GM18868 (cell line): ENCODE measurements around the gene AMZ1.
A peak's percentile ranks its signal among the peaks of the same experiment; 100 is the strongest.
"Not testable (repeated sequence)": the region's sequence is repeated elsewhere in the genome, so short reads cannot be mapped to it uniquely, and the experiment has no call there.

ENCODE experiments used
- ATAC-seq: cut with Tn5 transposase; IDR thresholded peaks from one replicate; pipeline ENCODE4 v1.9.1; 2021; ENCODE audit warnings: mild to moderate bottlenecking, moderate library complexity; ENCODE audit not compliant: unreplicated experiment

The AMZ1 gene

DNA sequence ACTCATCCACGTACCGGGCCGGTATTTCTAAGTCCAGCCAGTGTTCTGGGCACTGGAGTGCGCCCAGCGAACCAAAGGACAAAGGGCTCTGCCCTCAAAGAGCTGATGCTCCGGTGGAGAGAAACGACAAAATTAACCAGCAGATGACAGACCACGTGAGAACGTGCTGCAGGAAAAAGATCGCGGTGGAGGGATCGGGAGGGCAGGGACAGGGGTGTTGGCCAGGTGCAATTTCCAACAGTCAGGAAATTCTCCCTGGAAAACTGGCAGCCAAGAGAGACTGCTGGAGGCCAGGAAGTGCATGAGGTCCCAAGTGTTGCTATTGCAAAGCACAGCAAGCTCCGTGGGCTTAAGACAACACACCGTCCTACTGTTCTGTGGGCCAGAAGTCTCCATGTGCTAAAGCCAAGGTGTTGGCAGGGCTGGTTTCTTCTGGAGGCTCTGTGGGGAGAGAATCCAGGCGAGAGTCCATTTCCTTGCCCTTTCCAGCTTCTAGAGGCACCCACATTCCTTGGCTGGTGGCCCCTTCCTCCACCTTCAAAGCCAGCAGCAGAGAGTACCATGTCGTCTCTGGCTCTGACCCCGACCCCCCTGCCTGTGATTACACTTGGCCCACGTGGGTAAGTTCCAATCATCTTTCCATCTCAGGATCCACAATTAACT lies 21.3 kb upstream of the AMZ1 start:
- no peak for ATAC-seq

DNA sequence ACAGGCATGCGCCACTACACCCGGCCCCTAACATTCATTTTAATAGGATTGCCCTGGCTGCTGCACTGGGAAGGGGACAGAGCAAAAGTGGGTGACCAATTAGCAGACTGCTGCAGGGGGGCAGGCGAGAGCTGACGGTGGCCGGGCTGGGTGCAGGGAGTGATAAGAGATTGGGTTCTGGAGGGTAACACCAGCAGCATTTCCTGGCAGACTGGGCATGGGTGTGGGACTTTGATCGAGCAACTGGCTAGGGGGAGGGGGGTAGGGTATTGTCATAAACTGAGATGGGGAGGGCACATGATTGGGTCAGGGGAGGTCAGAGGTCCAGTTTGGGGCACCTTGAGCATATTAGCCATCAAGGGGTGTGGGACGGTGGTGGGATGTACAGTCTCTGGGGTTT lies 20.2 kb upstream of the AMZ1 start:
- ATAC-seq = no peak

DNA sequence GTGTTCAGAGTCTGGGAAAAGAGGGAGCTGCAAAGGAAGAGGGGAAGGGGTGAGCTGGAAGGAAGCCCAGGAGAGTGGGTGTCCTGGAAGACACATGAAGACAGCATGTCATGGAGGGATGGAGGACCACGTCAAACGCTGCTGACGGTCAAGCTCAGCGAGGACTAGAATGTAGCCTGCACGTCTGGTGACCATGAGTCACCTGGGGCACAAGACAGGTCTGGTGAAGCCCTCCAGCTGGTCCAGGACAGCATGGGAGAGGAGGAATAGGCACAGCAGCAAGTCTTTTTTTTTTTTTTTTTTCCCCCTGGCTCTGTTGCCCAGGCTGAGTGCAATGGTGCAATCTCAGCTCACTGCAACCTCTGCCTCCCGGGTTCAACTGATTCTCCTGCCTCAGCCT lies 19.6 kb upstream of the AMZ1 start:
- no peak for ATAC-seq

DNA sequence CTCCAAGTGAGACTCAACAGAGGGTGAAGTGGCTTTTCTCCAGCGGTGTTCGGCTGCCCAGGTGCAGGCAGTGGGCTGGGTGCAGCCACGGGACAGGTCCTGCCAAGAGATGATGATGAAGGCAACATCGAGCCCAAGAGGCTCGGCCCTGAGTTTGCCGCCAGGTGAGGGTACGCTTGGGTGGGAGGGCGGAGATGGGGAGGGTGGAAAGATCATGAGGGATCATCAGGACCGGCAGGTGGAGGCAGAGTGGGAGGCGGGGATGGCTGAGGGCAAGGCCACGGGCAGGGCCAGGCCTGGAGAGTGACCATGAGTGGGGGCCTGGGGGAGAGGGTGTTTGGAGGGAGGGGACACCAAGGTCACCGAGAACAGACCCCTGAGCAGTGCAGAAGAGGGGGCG lies 17.8 kb upstream of the AMZ1 start:
- ATAC-seq = no peak

DNA sequence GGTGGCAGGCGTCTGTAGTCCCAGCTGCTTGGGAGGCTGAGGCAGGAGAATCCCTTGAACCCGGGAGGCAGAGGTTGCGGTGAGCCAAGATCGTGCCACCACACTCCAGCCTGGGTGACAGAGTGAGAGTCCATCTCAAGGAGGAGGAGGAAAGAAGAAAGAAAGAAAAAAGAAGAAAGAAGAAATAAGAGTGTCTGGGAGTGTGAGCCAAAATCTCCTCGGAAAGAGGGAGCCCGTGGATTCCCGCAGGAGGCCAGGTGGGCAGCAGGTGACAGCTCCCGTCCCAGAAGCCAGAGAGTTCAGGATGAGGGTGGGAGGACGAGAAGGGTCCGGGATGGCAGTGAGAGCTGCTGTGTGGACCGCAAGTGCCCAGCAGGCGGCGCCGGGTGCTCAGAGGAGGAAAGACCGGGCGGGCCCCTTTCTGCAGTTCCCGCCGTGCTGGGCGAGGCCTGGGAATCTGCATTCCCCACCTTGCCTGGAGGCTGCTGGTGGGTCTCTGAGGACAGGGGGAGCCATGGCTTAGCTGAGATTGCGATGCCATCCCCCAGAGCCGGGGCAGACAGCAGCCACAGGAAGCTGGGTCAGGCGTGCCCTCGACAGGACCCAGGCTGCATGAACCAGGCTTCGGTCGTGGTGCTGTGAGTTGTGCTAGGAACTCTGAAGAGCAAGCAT lies 17.1 kb upstream of the AMZ1 start:
- peak; percentile 72 for ATAC-seq

DNA sequence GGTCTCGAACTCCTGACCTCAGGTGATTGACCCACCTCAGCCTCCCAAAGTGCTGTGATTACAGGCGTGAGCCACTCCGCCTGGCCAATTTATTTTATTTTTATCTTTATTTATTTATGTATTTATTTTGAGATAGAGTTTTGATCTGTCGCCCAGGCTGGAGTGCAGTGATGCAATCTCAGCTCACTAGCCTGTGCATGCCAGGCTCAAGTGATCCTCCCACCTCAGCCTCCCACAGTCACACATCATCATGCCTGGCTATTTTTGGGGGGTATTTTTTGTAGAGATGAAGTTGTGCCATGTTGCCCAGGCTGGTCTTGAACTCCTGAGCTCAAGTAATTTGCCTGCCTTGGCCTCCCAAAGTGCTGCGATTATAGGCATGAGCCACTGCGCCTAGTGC lies 14.8 kb upstream of the AMZ1 start:
- ATAC-seq = not testable (repeated sequence)

DNA sequence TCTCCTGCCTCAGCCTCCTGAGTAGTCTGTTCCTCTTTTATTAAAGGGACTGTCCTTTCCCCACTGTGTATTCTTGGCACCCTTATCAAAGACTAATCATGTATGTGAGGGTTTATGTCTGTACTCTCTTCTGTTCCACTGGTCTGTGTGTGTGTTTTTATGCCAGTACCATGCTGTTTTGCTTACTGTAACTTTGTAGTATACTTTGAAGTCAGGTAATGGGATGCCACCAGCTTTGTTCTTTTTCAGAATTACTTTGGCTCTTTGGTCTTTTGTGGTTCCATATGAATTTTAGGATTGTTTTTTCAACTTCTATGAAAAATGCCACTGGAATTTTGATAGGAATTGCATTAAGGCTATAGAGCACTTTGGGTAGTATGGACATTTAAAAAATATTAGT lies 14.1 kb upstream of the AMZ1 start:
- ATAC-seq = no peak

DNA sequence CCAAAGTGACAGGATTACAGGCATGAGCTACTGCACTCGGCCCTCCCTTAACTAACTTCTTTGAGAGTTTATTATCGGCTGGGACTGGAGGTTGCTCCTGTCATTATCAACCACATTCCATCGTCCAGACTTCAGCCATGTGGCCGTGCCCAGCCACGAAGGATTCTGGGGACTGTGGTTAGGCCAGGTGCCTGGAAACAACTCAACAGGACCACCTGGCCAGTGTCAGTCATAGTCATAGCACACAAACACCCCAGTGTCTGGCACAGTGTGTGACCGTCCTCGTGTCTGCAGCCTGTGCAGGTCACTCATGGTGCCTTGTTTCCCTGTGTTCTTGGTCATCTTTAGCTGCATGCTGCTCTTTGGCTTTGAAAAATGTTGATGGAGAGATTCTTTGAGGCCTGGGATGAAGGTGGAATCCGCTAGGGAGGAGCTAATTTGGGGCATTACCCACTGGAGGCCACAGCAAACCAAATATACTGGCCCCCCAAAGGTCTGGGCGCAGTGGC lies 12.7 kb upstream of the AMZ1 start:
- no peak for ATAC-seq

DNA sequence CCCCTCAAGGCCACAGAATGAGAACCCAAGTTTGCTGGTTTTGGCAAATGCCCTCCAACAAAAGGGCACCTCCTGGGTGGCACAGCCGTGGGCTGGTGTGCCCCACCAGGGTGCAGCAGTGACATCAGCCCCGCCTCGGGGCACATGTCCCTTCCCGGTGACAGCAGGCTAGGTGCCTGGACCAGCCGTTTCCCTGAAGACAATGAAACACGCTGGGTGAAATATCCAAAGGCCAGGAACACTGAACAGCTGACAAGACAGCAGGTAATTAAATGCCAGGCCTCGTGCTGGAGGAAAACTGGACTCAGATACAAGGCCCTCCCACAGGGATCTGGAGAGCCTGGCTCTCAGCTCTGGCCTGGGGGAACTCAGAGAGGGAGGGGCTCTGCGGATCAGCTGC lies 11.4 kb upstream of the AMZ1 start:
- not testable (repeated sequence) for ATAC-seq

DNA sequence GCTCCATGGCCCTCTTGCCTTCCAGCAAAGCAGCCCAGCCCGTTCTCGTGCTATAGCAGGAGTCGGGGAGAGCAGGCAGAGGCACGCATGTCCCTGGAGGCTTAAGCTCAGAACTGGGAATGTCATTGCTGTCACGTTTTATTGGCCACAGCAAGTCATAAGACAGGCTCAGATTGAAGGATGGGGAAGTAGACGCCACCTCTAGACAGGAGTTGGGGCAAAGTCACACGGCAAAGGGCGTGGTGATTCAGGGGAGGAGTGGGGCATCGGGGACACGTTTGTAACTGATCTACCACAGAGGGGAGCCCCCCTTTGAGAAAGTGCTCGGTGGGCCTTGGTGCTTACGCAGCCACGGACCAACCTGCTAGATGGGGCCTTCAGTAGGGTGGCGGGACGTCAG lies 9.5 kb upstream of the AMZ1 start:
- ATAC-seq = not testable (repeated sequence)

DNA sequence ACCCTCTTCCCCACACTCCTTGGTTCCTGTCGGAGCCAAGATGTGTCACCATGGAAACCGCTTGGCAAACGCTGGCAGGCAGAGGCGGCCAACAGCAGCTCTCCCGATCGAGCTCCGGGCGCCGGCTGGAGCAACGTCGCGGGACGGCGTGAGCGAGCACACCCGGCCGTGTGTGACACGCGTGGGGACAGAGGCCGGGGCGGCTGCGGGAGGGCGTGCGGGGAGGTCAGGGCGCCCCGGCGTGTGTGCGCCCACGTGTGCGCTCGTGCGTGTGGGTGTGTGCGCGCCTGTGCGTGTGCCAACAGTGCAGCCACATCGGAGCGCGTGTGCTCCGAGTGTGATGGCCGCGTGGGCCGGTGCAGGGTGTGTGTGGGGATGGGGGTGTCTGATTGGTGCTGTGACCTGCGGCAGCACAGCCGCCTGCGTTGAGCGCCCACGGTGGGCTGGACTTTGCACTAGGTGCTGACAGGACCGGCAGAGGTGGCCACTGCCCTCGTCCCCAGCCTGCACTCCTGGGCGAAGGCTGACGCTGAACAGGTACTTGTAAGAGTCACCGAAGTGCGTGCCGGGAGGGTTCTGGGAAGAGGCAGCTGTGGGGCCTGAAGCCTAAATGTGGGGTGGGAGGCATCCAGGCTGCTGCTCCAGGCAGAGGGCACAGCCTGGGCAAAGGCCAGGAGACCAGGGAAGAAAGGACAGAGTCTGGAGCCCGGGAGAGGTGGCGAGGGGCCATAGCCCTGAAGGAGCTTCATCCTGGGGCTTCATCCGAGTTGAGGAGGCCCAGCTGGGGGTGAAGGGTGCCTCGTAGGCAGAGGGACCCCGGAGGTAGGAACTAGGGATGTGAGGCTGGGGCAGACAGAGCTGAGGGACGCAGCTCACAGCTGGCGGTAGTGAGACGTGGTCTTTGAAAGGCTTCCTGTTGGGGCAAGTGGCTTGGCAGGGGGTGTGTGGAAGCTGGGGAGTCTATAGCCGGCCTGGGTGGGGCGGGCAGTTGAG lies 8.6 kb upstream of the AMZ1 start:
- not testable (repeated sequence) for ATAC-seq

DNA sequence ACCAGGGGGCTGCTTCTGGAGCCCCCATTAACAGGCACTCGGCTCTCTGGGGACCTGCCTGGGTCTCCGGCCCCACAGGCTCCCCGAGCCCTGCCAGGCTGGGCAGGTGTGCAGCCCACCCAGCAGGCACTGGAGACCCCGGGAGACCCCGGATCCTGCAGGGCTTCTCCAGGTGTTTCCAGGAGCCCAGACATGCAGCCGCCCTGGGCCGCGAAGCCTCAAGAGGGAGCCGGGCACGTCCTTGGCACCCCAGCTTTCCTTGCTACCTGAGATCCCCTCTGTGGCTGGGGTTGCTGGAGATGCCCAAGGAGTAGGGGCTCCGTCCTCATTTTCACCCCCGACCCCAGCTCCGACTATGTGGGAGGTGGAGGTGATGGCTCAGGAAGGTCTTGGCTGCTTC lies 7.7 kb upstream of the AMZ1 start:
- no peak for ATAC-seq

DNA sequence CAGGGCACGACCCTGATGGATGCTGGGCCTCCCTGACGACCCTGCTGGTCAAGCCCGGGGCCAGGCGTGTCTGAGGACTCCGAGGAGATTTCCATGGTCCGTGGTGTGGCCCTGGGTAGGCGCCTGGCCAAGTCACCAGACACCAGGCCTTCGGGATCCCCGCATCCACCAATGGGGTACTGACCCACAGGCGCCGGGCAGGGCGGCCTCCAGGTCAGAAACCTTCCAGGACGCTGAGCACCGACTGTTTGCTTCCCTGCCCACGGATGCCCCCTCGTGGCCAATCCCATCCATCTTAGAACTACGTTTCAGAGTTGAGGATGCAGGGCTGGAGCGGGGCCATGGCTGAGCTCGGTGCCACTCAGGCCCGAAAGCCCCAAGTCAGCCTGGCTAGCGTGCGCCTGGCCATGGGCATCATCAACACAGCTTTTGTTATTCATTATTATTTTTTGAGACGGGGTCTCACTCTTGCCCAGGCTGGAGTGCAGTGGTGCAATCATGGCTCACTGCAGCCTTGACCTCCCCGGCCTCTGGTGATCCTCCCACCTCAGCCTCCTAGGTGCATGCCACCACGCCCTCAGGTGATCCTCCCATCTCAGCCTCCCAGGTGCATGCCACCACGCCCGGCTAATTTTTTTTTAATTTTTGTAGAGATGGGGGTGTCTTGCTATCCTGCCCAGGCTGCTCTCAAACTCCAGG lies 7.1 kb upstream of the AMZ1 start:
- ATAC-seq = no peak

DNA sequence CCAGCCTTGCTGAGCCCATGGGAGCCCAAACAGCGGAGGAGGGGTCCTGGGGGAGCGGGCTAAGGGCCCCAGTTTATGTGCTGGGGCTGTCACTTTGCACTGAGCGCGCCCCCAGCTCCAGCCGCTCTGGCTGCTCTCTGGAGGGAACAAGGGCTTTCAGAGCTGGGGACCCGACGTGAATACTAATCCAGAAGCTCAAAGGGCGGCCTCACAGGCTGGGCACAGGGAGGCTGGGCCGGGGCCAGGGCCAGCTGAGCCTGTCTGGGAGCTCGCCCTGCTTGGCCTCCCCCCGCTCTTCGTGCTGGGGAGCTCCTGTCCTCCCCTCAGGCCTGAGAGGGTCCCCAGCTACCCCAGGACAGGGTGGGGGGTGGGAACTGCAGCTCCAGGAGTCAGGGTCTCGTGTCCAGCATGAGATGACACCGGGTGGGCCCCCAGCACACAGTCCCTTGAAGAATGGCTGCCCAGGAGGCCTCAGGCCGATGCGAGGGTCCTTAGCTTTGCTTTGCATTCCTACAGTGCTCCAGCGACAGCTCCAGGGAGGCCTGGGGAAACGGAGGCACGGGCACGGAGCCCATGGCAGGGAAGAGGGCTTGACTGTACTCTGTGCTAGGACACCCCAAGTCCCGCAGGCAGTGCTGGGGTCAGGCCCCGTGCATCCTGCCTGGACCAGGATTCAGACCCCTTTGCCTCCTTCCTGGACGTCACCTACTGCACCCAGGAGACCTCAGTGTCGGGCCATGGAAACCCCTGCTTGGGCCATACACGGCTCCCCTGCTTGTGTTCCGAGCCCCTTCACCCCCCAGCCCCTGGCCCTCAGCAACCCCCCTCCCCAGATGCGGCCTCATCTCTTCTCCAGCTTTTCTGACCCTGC lies 5.8 kb upstream of the AMZ1 start:
- no peak for ATAC-seq

DNA sequence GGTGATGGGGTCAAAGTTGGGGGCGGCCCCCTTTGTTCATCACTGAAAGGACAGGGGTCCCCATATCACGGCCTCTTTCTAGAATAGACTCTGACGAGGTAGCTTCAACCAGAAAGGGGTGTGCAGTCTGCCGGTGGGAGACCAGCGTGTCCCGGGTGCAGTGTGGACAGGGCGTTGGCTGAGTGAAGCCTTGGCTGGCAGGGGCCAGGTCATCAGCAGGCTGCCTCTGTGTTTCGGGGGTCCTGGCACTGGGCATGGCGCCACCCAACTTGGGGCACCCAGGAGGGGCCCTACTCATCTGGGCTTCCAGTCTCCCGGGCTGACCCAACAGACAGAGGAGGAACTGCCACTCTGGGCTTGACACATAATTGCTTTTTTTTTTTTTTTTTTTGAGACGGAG lies 3.5 kb upstream of the AMZ1 start:
- ATAC-seq = no peak

DNA sequence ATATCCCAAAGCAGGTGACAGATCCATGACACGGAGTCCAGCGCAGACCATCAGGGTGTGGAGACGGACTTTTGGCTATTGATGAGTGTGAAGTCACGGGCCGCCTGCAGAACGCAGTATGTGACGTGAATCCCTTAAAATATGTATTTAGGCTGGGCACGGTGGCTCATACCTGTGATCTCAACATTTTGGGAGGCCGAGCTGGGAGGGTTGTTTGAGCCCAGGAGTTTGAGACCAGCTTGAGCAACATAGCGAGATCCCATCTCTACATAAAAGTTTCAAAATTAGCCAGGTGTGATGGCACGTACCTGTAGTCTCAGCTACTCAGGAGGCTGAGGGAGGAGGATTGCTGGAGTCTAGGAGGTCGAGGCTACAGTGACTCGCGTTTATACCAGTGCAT lies 1.9 kb upstream of the AMZ1 start:
- no peak for ATAC-seq

DNA sequence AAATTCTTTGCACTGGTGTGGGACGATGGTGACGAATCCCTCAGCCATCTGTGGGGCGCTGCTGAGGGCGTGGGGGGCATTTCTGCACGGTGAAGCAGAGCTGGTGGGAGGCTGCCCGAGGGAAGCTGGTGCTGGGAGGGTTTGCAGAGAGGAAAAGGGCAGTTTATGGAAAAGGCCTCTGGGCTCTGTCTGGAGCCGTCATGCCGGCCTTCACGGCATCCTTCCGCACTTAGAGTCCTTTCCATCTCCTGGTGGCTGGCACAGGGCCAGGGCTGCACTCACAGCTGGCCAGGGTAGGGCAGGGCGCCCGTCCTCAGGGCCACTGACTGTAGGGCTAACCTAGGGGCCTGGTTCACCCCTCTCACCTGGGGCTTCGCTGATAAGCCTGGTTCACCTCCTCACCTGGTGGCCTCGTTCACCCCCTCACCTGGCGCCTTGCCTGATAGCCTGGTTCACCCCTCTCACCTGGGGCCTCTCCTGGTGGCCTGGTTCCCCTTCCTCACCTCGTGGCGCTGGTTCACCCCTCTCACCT lies 598 bp upstream of the AMZ1 start:
- ATAC-seq = no peak

DNA sequence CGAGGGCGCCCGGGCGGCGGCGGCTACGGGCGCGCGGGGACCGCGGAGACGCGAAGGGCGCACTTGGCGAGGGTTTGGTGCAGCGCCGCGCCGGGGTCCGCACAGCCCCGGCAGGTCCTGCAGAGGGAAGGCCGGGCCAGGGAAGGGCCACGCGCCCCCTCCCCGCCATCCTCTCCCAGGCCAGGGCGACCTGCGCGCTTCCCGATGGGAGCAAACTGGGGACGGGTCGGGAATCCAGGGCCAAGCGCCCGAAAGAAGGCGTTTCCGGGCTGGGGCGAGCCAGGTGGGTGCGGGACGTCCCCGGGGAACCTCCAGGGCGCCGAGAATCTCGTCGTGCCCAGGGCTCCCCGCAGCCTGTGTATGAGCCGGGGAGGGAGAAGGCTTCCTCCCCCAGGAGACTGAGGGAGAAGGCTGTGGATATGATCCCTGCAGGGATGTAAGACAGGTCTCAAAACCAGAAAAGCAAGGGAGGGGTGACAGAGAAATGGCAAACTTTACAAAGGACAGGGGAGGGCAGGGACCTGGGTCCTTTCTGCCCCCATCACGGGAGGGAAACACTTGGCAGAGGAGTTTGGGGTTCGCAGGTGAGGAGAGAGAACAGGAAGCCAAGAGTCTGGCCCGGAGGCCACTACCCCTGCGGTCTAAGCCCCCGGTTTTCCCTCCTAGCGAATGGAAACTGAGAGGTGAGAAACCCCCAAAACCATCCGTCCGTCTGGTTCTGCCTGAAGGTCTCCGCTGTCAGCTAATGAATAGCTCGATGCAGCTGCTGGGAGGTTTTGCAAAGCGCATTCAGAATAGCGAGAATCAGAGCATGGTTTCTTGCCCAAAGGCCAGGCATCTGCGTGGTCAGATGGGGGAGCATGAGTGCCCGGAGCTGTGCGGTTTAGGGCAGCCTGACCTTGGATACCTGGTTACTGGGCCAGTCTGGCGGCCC lies 674 bp downstream of the AMZ1 start:
- peak; percentile 65 for ATAC-seq
